Panc1 (cell line): ENCODE data around the gene THSD7A.

Source experiments
- POLR2AphosphoS5 ChIP-seq: IDR thresholded peaks from 2 replicates; pipeline ENCODE4 v1.6.1; 2012; ENCODE audit warnings: mild to moderate bottlenecking, low read depth, low read length, moderate library complexity
- SIN3A ChIP-seq: IDR thresholded peaks from 2 replicates; pipeline ENCODE4 v1.6.1; 2012; ENCODE audit warnings: low read depth, mild to moderate bottlenecking, low read length, moderate library complexity, borderline replicate concordance; ENCODE audit not compliant: insufficient read depth
- TCF7L2 ChIP-seq: IDR thresholded peaks from 2 replicates; pipeline ENCODE4 v1.6.1; 2011; ENCODE audit warnings: mild to moderate bottlenecking, low read depth, low read length, inconsistent platforms
- TF ChIP-seq, protein P1 (sequence below): fragments of 450-650 bp; IDR thresholded peaks from 2 replicates; pipeline ENCODE4 v1.5.1; 2017; ENCODE audit warnings: mild to moderate bottlenecking
- TF ChIP-seq, protein P2 (sequence below), 2 experiments: IDR thresholded peaks; 2 replicates each; pipeline ENCODE4 v1.6.1; 2011 to 2012; ENCODE audit warnings: low read depth in 2 of 2, control low read depth in 1 of 2, low read length in 1 of 2, mild to moderate bottlenecking in 1 of 2, moderate library complexity in 1 of 2; ENCODE audit not compliant: insufficient read depth in 1 of 2

DNA sequence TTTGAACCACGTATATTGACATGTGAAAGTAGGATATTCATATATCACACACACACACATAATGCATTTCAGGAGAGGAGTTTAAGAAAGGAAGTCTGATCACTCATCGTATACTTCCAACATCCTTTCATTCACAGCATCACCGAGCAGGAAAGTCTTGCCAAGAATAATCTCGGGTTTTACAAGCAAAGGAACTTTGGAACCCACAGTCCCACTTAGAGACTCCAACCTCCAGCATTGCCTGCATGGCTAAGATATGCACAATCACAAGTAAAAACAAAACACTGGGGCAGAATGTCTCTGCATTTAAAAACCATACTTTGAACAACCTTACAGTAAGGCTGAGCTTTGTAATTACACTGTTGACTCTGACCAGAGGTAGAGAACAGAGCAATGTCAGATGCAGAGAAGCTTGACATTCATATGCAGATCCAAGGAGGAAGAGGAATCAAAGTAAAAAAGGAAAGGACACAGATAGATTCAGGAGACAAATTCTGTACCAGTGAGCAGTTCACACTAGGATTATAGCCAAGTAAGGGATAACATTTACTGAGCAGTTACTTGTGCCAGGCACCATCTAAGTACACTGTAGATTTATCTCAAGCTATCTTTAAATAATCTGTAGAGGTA is 14.8 kb downstream of the THSD7A start:
- TF ChIP-seq, protein P1, sequence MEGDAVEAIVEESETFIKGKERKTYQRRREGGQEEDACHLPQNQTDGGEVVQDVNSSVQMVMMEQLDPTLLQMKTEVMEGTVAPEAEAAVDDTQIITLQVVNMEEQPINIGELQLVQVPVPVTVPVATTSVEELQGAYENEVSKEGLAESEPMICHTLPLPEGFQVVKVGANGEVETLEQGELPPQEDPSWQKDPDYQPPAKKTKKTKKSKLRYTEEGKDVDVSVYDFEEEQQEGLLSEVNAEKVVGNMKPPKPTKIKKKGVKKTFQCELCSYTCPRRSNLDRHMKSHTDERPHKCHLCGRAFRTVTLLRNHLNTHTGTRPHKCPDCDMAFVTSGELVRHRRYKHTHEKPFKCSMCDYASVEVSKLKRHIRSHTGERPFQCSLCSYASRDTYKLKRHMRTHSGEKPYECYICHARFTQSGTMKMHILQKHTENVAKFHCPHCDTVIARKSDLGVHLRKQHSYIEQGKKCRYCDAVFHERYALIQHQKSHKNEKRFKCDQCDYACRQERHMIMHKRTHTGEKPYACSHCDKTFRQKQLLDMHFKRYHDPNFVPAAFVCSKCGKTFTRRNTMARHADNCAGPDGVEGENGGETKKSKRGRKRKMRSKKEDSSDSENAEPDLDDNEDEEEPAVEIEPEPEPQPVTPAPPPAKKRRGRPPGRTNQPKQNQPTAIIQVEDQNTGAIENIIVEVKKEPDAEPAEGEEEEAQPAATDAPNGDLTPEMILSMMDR: no peak
- TF ChIP-seq POLR2AphosphoS5 (no peak), TCF7L2 (no peak), SIN3A (no peak)
- TF ChIP-seq, protein P2, sequence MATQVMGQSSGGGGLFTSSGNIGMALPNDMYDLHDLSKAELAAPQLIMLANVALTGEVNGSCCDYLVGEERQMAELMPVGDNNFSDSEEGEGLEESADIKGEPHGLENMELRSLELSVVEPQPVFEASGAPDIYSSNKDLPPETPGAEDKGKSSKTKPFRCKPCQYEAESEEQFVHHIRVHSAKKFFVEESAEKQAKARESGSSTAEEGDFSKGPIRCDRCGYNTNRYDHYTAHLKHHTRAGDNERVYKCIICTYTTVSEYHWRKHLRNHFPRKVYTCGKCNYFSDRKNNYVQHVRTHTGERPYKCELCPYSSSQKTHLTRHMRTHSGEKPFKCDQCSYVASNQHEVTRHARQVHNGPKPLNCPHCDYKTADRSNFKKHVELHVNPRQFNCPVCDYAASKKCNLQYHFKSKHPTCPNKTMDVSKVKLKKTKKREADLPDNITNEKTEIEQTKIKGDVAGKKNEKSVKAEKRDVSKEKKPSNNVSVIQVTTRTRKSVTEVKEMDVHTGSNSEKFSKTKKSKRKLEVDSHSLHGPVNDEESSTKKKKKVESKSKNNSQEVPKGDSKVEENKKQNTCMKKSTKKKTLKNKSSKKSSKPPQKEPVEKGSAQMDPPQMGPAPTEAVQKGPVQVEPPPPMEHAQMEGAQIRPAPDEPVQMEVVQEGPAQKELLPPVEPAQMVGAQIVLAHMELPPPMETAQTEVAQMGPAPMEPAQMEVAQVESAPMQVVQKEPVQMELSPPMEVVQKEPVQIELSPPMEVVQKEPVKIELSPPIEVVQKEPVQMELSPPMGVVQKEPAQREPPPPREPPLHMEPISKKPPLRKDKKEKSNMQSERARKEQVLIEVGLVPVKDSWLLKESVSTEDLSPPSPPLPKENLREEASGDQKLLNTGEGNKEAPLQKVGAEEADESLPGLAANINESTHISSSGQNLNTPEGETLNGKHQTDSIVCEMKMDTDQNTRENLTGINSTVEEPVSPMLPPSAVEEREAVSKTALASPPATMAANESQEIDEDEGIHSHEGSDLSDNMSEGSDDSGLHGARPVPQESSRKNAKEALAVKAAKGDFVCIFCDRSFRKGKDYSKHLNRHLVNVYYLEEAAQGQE (IDR thresholded peaks at IDR 0.05; ENCODE audit: insufficient read depth in 1 of 2, low read depth in 2 of 2, low read length in 1 of 2): no peak
